Fibroblast of lung (primary cell): ENCODE measurements around the gene TMEM131. TPM values are rescaled to one million over a fixed set of nuclear protein-coding genes. Genes with fewer than 3 reads are reported as not detected.

Experiments
- DNase-seq, 2 donors: peaks; one replicate each; pipeline versions ENCODE4 v3.0.0 to v3.0.0-alpha.2; 2010; ENCODE audit warnings: low read depth in 2 of 2
- H2AFZ ChIP-seq: 2 replicates; pipeline ENCODE4 v1.5.1; 2012; ENCODE audit warnings: low read length, control low read depth, inconsistent platforms
- H3K27ac ChIP-seq: 2 replicates; pipeline ENCODE4 v1.5.1; 2011; ENCODE audit warnings: low read length, control low read depth; ENCODE audit not compliant: insufficient read depth
- H3K27me3 ChIP-seq: 2 replicates; pipeline ENCODE4 v1.5.1; 2011; ENCODE audit warnings: mild to moderate bottlenecking, low read length; ENCODE audit not compliant: control insufficient read depth, insufficient read depth
- H3K36me3 ChIP-seq: 2 replicates; pipeline ENCODE4 v1.5.1; 2011; ENCODE audit warnings: low read length; ENCODE audit not compliant: control insufficient read depth, insufficient read depth
- H3K4me1 ChIP-seq: 2 replicates; pipeline ENCODE4 v1.5.1; 2011; ENCODE audit warnings: low read length; ENCODE audit not compliant: control insufficient read depth, insufficient read depth; ENCODE audit errors: extremely low read depth
- H3K4me2 ChIP-seq: 2 replicates; pipeline ENCODE4 v1.5.1; 2011; ENCODE audit warnings: low read length, control low read depth; ENCODE audit not compliant: insufficient read depth; ENCODE audit errors: extremely low read depth
- H3K4me3 ChIP-seq, 4 experiments: fragments of 200-600 bp in 1 of 4; sonication (generic) in 1 of 4; replicated peaks in 1 of 4; 2 replicates each; pipeline ENCODE4 v1.5.1; 2011 to 2016; ENCODE audit warnings: low read length in 4 of 4, low read depth in 3 of 4, mild to moderate bottlenecking in 3 of 4, control low read depth in 2 of 4, inconsistent platforms in 1 of 4, mixed read lengths in 1 of 4; ENCODE audit not compliant: insufficient read depth in 1 of 4; ENCODE audit errors: control extremely low read depth in 1 of 4
- H3K79me2 ChIP-seq: 2 replicates; pipeline ENCODE4 v1.5.1; 2012; ENCODE audit warnings: mild to moderate bottlenecking, low read length, inconsistent platforms; ENCODE audit not compliant: control insufficient read depth, insufficient read depth
- H3K9ac ChIP-seq: 2 replicates; pipeline ENCODE4 v1.5.1; 2011; ENCODE audit warnings: mild to moderate bottlenecking, low read length, control low read depth; ENCODE audit not compliant: insufficient read depth
- H3K9me3 ChIP-seq: 2 replicates; pipeline ENCODE4 v1.5.1; 2012; ENCODE audit warnings: low read depth, low read length; ENCODE audit not compliant: control insufficient read depth, insufficient read depth
- H4K20me1 ChIP-seq: 2 replicates; pipeline ENCODE4 v1.5.1; 2011; ENCODE audit warnings: low read length; ENCODE audit not compliant: control insufficient read depth, insufficient read depth; ENCODE audit errors: extremely low read depth
- EZH2 ChIP-seq: IDR thresholded peaks from 2 replicates; pipeline ENCODE4 v1.5.1; 2012; ENCODE audit warnings: low read length, control low read depth, mild to moderate bottlenecking; ENCODE audit errors: missing control alignments
- polyA plus RNA-seq, 2 donors: library from polyadenylated mRNA; depleted of rRNA in 1 of 2; stranded (reverse) in 1 of 2; unstranded in 1 of 2; fragments of >200 nt; gene quantifications; 2 replicates each; pipeline ENCODE4 v1.2.1, GENCODE V29; 2011 to 2012; ENCODE audit warnings: missing spikeins in 1 of 2
- total RNA-seq: library from RNA; depleted of rRNA; stranded (reverse); fragments of >200 nt; gene quantifications from 2 replicates; pipeline ENCODE4 v1.2.1, GENCODE V29; 2014
- TF ChIP-seq, protein P1 (sequence below), 2 donors: IDR thresholded peaks in 1 of 2; conservative IDR thresholded peaks in 1 of 2; 1 replicate in 1 of 2; 2 replicates in 1 of 2; pipeline ENCODE4 v1.5.1; 2011 to 2012; ENCODE audit warnings: low read length in 2 of 2, control low read depth in 1 of 2, inconsistent platforms in 1 of 2, low read depth in 1 of 2, mild to moderate bottlenecking in 1 of 2

TMEM131 gene
- total and polyA plus RNA-seq, 2 donors (not counting 1 experiment from before 2014, with no cell fraction given), result 18.1 to 32.4 TPM

DNA sequence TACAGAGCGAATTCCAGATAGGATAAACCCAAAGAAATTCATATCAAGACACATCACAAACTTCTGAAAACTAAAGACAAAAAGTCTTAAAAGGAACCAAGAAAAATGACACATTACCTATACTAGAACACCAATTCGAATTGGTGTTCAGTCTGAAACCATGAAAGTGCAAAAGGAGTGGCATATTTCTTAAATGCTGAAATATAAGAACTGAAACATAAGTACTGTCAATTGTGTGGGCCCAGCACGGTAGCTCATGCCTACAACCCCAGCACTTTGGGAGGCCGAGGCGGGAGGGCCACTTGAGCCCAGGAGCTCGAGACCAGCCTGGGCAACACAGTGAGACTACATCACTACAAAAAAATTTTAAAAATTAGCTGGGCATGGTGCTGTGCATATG lies 43.4 kb downstream of the TMEM131 start:
- Histone ChIP-seq H3K79me2 (peaks cover 56% of the 10 kb centered on the region), H3K4me1 (peaks cover 8% of the 10 kb centered on the region), H3K9ac (no peak overlapping the region), H2AFZ (no peak overlapping the region), H3K9me3 (no peaks in the 10 kb centered on the region), H3K36me3 (no peaks in the 10 kb centered on the region), H3K4me2 (no peak overlapping the region), H3K27ac (no peak overlapping the region), H3K4me3 (no peak overlapping the region), H4K20me1 (no peaks in the 10 kb centered on the region), H3K27me3 (no peaks in the 10 kb centered on the region)
- TF ChIP-seq, protein P1, sequence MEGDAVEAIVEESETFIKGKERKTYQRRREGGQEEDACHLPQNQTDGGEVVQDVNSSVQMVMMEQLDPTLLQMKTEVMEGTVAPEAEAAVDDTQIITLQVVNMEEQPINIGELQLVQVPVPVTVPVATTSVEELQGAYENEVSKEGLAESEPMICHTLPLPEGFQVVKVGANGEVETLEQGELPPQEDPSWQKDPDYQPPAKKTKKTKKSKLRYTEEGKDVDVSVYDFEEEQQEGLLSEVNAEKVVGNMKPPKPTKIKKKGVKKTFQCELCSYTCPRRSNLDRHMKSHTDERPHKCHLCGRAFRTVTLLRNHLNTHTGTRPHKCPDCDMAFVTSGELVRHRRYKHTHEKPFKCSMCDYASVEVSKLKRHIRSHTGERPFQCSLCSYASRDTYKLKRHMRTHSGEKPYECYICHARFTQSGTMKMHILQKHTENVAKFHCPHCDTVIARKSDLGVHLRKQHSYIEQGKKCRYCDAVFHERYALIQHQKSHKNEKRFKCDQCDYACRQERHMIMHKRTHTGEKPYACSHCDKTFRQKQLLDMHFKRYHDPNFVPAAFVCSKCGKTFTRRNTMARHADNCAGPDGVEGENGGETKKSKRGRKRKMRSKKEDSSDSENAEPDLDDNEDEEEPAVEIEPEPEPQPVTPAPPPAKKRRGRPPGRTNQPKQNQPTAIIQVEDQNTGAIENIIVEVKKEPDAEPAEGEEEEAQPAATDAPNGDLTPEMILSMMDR (conservative IDR thresholded peaks at IDR 0.05 in 1 of 2, IDR thresholded peaks at IDR 0.05 in 1 of 2; ENCODE audit: low read depth in 1 of 2, low read length in 2 of 2), result no peak
- TF ChIP-seq EZH2, result no peak
- DNase-seq, result no peak

DNA sequence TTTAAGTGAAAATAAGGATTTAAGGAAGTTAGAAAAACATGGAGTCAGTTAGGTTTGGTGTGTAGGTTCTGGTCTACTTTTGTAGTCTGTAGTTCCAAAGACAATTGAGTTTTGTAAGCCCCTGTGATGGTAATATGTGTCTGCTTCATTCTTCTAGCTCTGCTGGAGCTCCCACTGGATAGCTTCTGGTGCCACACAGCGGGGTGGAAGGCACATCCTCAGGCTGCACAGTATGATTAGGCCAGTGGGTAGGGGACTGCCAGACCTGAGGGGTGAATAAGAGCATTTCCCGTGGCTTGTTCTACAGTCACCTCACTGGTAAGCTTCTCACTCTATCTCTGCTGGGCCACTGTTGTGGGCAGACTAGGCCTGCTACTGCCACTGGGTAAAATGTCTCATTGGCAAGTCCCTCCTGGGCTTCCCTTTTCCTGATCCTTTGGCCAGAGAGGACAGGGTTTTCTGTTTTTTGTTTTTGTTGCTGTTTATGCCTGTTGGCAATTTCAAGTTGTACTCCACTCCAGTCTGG lies 44.5 kb downstream of the TMEM131 start:
- Histone ChIP-seq H2AFZ (no peak overlapping the region), H3K9ac (no peak overlapping the region), H4K20me1 (no peaks in the 10 kb centered on the region), H3K79me2 (peaks cover 63% of the 10 kb centered on the region), H3K4me3 (no peak overlapping the region), H3K9me3 (no peaks in the 10 kb centered on the region), H3K27ac (peak overlapping the region; percentile 64), H3K27me3 (no peaks in the 10 kb centered on the region), H3K36me3 (no peaks in the 10 kb centered on the region), H3K4me1 (peaks cover 8% of the 10 kb centered on the region), H3K4me2 (peak overlapping the region; percentile 46)
- TF ChIP-seq, protein P1 (conservative IDR thresholded peaks at IDR 0.05 in 1 of 2, IDR thresholded peaks at IDR 0.05 in 1 of 2; ENCODE audit: low read depth in 1 of 2, low read length in 2 of 2), result no peak
- no peak for TF ChIP-seq EZH2
- peak in 1 of 2 donors; percentile 62 for DNase-seq

DNA sequence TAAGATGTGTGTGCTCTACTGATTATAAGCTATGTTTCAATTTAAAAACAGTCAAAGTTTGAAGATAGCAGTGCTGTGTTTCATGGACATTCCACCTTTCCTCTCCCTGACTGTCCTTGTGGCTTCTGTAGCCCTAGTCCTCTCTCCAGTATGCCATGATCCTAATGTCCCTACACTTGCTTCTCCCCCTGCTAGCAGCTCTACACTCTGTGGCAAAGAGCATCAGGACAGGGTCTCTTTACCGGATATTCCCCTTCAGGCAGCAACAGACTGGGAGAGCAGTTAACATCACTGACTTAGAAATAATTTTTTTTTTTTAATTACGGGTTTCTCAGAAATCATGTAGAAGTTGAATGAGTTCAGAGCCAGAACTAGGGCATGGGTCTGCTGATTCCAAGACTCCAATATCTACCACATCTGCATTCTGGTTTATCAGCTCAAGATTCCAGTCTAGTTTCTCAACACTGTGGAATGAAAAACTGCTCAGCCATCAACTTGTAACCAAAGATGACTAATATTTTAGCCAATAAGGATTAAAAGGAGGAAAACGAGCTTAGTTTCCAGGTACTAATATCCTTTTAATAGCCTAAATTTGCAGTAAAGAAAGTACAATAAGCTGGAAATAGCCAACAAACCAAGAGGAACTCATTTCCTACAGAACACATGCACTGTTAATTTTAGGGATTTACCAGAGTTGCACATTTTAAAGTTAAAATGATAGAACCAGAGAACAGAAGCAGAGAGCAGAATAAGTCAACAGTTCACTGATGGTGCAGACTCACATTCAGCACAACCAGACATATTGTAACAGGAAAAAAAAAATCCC lies 45.2 kb downstream of the TMEM131 start:
- Histone ChIP-seq H3K27ac (peak overlapping the region; percentile 64), H3K4me3 (no peak overlapping the region)
- TF ChIP-seq, protein P1 (conservative IDR thresholded peaks at IDR 0.05 in 1 of 2, IDR thresholded peaks at IDR 0.05 in 1 of 2; ENCODE audit: low read depth in 1 of 2, low read length in 2 of 2), result no peak
- no peak for TF ChIP-seq EZH2

More for the DNA sequence above, 45.2 kb downstream of the TMEM131 start:
- peak; percentile 79 to 96 for DNase-seq
- H4K20me1 ChIP-seq, result no peaks in the 10 kb centered on the region
- H3K4me2 ChIP-seq, result peak overlapping the region; percentile 46
- H3K4me1 ChIP-seq, result peaks cover 11% of the 10 kb centered on the region
- no peaks in the 10 kb centered on the region for H3K9me3 ChIP-seq
- H3K9ac ChIP-seq, result no peak overlapping the region
- H3K79me2 ChIP-seq, result peaks cover 63% of the 10 kb centered on the region
- no peaks in the 10 kb centered on the region for H3K27me3 ChIP-seq
- H2AFZ ChIP-seq, result no peak overlapping the region
- H3K36me3 ChIP-seq, result no peaks in the 10 kb centered on the region
